CD1c-positive myeloid dendritic cell (primary cell): ENCODE data around the gene RIOK3.

Experiments
- DNase-seq: peaks from one replicate; pipeline ENCODE4 v3.0.0-alpha.2; 2016; ENCODE audit errors: extremely low spot score

RIOK3 gene

GRCh38 chr18:23529604-23530003, 76.5 kb downstream of the RIOK3 start:
- peak; percentile 72 for DNase-seq

DNA sequence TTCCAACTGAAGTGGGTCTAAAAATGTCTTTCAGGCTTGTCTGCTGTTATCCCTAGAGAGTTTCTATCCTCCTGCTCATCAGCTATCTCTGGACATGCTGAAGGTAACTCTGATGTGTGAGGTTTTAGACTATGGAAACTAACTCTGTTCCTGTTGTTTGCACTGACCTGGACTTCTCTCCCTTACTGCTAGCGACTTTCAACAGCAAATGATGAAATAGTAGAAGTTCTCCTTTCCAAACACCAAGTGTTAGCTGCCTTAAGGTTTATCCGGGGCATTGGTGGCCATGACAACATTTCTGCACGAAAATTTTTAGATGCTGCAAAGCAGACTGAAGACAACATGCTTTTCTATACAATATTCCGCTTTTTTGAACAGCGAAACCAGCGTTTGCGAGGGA, 77.1 kb downstream of the RIOK3 start:
- peak; percentile 80 for DNase-seq

- no peak for DNase-seq
Observed at GRCh38 chr18:23531912-23532311, 78.8 kb downstream of the RIOK3 start.
